G401 (cell line): ENCODE data around the gene NCAN. TPM values are rescaled to one million over a fixed set of nuclear protein-coding genes. Genes with fewer than 3 reads are reported as not detected.

Experiments
- DNase-seq: peaks from one replicate; pipeline ENCODE4 v3.0.0-alpha.2; 2015; ENCODE audit warnings: low spot score
- in situ Hi-C: cut with HindIII; loops from 2 replicates; pipeline ENCODE4 v1.10.0; 2016; ENCODE audit warnings: low sequenced_read_pairs, mixed read lengths
- total RNA-seq: library from RNA; depleted of rRNA; stranded (reverse); fragments of >200 nt; shearing (Covaris generic); gene quantifications from 2 replicates; pipeline ENCODE4 v1.2.3, GENCODE V29; 2014

The NCAN gene
- total RNA-seq, 1 experiment from 2014 or later, result 0.37 TPM

DNA sequence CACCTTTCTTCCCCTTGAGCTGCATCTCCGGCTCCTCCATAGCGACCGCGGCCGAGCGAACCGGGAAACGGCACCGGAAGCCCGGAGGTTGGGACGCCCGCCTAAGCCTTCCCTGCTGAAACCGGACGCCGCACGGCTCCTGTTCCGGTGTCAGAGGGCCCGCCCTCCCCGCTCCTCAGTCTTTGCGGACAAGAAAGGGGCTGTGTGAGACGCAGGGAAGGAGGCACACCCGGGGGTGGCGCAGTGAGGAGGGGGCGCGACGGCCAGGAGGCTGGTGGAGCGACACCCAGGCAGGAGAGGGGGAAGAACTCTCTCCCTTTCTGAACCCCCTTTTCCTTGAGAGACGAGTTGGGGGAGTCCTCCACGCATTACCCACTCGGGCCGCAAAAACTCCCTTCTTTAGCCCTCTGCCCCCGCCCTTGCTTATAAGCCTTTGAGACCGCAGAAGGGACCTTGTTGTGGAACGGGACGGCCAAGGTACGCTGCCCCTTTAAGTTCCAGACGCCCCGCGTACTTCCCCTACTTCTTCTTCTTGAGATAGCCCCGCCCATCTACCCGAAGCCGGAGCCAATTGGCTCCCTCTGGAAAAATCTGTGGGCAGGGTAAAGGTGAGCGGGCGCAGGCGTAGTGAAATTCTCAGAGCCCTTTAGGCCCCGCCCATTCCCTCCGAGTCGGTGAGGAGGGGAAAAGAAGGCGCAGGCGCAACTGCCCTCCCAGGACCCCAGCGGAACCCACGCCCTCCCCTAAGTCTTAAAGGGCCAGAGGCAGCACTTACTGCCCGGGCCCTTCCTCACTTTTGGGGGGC, 19.5 kb upstream of the NCAN start, which contains the start of the genes BORCS8 and RFXANK:
Gene BORCS8 (minus strand): TSS at position 75 of the 805 bp plus-strand sequence. CDS start 35 bp downstream, at position 40.
Gene RFXANK (plus strand): TSS at position 181 of the 805 bp plus-strand sequence. CDS start 1,689 bp downstream, outside the sequence.
- peak; percentile 100 for DNase-seq
- in situ Hi-C loops, result loop anchor here (10.0 kb wide), 1 partner anchor 63 kb away; no protein-coding TSS in a partner anchor

DNA sequence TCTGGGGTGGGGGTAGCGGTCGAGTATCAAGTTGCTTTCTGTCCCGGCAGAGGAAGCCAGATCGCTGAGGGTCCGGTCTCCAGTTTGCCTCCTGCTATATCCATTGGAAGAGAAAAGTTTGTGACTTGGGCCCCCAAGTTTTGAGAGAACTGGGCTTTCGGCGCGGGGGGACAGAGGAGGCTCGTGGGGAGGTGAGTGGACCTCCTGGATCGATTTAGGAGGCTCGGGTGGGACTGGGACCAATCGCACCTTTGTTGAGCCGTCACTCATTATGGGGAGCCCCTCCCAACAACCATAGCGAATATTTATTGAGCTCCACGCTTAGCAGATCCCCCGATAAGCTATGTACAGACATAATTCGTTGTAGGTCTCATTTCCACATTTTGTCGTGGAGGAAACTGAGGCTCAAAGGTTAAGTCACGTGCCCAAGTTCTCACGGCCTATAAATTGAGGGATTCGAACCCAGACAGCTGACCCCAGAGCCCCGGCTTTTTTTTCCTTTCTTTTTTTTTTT, 18.8 kb upstream of the NCAN start:
- in situ Hi-C loops, result loop anchor here (10.0 kb wide), 1 partner anchor 62 kb away; no protein-coding TSS in a partner anchor
- no peak for DNase-seq

DNA sequence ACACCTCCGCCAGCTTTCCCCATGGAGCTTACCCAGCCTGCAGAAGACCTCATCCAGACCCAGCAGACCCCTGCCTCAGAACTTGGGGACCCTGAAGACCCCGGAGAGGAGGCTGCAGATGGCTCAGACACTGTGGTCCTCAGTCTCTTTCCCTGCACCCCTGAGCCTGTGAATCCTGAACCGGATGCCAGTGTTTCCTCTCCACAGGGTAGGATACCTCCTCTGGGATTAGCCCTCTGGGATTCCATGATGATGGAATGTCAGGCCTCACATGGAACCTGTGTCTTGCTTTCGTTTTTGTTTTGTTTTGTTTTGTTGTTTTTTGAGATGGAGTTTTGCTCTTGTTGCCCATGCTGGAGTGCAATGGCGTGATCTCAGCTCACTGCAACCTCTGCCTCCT, 17.8 kb upstream of the NCAN start:
- no peak for DNase-seq
- in situ Hi-C loops, result loop anchor here (10.0 kb wide), 1 partner anchor 61 kb away; no protein-coding TSS in a partner anchor

DNA sequence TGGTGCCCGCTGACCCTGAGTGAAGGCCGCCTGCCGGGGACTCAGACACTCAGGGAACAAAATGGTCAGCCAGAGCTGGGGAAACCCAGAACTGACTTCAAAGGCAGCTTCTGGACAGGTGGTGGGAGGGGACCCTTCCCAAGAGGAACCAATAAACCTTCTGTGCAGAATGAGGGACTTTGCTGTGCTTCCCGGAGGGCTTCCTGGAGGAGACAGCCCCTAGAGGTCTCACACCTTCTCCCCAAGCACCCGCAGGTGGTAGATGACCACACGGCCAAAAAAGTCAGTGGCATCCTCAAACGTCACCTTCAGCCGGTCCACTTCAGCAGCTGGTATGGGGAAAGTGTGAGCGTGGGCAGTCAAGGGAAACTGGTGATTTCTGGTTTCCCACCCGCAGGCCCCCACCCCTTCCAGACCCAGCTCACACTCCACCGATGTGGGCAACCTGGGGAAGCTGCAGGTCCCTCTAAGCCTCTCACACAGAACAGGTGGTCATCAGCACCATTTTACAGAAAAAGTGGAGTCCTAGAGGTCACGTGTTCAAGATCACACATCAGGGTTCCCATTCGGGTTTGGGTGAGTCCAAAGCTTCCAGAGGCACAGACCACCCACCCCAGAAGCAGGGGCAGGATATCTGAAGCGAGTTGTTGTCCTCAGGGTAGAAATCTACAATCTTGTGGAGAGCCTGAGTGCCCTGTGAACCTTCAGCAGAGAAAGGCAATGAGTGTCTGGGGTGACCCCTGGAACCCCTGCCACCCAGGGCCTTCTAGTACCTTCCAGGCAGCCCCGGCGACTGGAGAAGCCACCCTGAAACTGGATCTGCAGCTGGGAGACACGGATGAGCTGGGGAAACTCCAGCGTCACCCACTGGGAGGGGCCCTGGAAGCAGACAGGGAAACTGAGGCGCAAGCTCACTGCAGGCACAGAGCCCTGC, 9.8 kb upstream of the NCAN start:
- DNase-seq, result no peak
- in situ Hi-C loops, result no loop called here

DNA sequence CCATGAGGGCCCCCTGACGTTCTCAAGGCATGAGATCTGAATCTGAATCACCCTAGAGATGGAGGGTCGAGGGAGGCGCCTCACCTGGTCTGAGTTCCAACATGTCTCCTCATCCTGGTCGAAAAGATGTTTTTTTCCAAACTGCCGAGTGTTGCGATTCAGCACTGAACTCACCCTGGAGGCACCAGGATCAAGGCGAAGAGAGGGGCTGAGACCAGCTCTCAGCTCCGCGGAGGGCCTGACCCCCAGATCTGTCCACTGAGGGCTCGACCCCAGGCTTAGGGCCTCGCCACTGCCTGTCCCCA, 9.1 kb upstream of the NCAN start:
- peak; percentile 12 for DNase-seq
- in situ Hi-C loops, result no loop called here

DNA sequence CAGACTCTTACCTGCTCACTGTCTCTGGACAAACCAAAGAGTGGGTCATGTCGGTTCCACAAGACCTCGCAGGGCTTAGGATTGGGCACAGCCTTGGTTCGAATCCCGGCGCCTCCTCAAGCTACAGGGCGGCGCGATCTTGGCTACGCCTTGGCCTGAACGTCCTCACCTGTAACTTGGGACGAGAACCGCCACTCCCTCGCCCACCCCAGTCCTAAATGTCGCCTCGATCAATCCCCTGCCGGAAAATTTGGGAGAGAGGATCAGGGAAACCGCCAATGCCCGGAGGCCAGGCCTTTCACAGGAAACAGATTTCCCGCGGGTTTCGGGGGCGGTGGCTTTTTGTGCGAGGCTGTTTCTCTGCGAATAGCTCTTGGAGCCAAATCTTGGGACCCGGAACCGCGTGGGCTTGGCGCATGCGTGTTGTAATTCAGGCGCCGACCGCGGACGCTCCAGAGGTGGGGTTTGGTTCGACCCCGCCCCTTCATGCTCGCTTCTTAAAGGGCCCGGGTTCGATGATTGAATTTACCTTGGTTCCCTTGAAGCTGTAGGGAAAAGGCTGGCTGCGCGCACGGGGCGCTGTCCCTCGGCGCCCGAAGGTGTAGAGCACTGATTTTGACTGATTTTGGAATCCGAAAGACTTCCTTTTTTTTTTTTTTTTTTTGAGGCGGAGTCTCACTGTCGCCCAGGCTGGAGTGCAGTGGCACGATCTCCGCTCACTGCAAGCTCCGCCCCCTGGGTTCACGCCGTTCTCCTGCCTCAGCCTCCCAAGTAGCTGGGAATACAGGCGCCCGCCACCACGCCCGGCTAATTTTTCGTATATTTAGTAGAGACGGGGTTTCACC, 8.5 kb upstream of the NCAN start, which contains the start of gene NR2C2AP:
Gene NR2C2AP (minus strand): TSS at position 403 of the 845 bp plus-strand sequence. CDS start 354 bp downstream, at position 49.
- DNase-seq, result peak; percentile 94

DNA sequence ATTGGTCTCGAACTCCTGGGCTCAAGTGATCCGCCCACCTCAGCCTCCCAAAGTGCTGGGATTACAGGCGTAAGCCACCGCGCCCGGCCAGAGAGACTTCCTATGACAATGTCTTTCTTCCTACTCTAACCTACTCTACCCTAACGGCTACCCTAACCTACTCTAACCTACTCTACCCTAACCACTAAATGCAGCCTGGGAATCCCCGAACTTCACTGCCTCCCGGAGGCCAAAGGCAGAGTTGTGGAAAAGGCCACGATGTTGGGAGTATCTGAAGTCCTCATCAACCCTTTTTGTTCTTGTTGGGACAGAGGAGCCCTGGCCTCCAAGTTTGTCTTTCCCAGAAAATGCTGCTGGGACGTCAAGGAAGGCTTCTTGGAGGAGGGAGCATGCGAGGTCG, 7.6 kb upstream of the NCAN start:
- in situ Hi-C loops, result no loop called here
- no peak for DNase-seq

More for the DNA sequence above, 8.5 kb upstream of the NCAN start, which contains the start of gene NR2C2AP:
- in situ Hi-C loops, result no loop called here

DNA sequence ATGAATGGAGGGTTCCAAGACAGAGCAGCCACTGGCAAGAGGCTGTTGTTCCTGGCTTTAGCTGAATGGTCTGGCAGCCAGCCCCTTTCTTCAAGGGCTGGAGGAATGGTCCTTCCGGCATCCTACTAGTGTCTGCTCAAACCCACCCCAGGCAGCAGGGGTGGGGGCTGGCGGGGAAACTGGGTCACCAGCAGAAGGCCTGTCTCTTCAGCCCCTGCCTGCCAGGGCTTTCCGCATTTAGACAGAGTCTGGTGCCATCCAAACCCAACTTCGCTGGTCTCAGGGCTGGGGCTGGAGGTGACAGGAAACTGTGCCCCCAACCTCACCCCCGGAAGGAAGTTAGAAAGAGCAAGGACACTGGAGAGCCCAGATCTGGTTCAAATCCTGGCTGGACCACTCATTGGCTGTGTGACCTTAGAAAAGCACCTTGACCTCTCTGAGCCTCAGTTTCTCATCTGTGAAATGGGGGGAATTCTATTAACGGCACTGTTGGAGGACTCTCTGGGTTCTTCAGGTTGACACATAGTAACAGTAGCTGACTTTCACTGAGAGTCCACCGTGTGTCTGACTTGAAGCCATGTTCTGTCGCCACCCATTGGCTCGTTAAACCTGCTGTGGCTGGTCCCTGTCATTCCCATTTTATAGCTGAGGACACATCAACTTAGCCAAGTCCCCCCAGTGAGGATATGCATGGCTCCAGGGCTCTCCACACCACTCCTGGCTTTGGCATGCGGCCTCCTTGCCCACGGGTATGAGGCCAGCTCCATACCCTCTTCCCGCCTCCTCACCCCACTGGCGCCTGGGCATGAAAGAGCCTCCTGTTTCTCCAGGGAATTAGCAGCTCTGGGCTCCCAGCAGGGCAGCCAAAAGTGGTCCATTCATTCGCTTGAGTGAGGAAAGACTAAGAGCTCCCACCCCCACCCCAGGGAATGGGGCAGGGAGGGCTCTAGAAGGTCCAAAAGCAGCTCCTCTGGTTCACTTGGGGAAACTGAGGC, 6.0 kb upstream of the NCAN start:
- in situ Hi-C loops, result no loop called here
- peak; percentile 37 for DNase-seq

DNA sequence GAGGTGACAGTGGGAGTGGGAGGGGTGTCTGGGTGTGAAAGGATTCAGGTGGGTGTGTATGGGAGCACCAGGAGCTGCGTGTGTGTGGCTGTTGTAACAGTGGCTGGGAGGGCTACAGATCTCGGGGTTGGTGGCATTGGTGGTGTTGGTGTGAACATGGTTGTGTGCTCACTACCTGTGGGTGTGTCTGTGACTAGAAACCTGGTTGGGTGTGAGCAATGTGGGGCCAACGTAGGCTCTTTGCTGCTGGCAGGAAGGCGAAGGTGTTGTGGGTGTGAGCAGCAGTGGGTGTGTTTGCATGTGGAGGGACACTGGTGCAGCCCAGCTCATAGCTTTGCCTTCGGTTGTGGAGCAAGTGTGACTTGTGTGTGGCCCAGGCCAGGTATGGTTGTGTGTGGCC, 4.8 kb upstream of the NCAN start:
- in situ Hi-C loops, result no loop called here
- DNase-seq, result no peak

DNA sequence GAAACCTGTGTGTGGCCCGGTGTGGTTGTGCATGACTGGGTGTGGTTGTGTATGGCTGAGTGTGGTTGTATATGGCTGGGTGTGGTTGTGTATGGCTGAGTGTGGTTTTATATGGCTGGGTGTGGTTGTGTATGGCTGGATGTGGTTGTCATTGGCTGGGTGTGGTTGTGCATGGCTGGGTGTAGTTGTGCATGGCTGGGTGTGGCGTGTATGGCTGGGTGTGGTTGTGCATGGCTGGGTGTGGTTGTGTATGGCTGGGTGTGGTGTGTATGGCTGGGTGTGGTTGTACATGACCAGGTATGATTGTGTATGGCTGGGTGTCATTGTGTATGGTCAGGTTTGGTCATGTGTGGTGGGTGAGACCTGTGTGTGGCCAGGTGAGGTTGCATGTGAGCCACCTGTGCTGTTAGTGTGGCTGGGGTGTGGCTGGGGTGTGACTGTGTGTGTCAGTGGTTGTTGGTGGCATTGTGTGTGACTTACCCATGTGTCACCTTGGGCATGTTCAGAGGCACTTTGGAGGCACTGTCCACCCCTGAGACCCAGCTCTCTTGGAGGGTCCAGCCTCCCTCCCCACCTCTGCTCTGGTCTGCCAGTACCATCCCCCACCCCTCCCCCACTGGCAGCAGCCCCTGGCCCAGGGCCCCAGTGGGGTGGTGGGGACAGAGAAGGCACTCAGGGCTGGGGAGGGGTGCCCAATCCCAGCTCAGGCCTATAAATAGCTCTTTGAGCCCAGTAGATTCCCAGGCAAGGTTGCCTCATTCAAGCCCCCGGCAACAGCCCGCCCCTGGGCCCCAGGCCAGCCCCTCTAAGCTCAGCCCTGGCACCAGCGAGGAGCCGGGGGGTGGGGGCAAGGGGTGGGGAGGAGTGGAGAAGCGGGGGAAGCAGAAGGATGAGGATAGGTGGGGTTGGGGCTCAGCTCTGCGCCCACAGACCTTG, 3.9 kb upstream of the NCAN start:
- in situ Hi-C loops, result no loop called here
- peak; percentile 23 for DNase-seq

DNA sequence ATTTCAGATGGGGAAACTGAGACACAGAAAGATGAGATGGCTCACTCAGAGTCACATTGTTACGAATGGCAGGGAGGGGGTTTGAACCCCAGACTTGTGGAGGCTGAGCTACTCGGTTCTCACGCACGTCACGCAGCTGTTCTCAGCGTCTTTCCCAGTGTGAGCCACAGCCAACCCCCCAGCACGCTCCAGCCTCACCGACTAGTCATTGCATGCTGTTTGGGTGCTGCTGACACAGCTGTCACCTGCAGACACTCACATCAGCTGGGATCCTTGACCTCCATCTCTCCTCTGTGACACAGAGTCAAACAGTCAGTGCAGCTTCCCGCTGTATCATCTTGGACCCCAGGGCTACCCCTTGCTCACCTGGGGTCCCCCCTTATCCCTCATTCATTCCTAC, 2.4 kb upstream of the NCAN start:
- in situ Hi-C loops, result no loop called here
- no peak for DNase-seq

DNA sequence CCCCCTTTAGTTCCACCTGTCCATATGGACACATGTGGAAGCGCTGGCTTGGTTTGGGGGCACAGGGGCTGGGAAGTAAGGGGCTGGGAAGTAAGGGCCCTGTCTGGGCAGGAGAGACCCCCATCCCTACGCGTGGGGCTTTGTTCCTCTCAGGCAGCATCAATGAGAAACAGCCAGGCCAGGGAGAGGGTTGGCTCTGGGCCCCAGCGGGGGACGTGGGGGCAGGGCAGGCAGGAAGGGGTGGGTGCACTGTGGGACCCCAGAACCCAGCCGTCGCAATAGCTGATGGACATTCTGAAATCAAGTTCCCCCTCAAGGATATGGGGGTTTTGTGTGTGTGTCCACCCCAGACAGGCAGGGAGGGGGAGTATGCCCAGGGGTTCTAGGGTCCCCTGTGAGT, 1.2 kb downstream of the NCAN start:
- in situ Hi-C loops, result no loop called here
- no peak for DNase-seq

DNA sequence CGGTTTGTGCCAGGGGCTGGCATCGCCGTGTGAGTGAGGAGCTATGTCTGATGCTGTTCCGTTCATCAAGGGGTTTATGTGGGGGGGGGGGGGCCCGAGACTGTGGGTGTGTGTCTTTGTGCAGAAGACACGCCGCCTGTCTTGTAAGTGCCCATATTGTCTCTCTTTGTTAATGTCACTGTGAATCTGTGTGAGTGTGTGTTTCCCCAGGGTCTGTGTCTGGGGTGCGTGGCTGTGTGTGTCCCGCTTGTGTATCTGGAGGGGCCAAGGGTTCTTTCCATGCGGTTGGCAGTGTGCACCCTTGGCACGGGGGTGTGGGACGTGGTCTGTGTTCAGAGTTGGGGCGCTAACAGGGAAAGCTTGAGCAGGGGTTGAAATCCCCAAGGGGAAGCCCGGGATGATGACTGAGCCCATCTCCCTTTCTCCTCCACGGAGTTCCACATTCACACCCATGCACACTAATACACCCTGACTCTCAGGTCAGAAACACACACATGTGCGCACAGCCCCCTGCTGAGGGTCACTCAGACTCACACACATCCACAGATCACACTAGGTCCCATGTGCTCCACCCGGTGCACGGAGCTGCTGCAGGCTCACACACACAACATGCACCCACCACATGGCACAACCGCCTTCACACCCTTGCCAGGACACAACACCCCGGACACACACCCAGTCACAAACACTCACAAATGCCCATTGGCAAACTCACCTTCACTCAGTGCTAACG, 1.8 kb downstream of the NCAN start:
- in situ Hi-C loops, result no loop called here
- no peak for DNase-seq

DNA sequence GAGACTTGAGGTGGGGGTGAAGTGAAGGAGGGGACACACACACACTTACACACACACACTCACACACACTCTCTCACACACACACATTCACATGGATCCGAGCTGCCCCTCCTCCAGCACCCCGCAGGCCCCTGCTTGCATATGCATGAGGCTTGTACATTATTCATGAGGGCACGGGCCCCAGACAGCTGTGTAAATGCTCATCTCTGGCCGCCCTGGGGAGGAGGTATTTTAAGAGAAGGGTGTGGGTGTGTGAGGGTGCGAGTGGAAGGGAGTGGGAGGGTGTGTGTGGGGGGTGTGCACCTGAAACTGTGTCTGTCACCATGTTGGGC, 2.4 kb downstream of the NCAN start:
- no peak for DNase-seq
- in situ Hi-C loops, result no loop called here

DNA sequence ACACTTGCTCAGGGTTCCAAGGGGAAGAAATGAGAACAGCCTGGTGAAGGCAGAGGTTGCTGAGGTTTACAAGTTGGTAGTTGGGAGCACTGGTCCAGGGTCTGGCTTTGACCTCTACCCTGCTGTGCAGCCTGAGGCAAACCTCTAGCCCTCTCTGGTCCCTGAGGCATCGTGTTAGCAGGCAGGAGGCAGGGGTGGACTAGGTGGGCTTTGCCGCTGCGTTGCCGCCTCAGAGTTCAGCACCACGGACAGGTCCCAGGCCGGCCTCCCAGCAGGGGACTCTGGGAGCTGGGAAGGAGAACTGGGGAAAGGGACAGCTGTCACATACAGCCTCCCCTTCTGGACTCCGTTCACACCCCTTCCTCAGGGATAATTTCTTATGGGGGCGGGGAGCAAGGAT, 3.1 kb downstream of the NCAN start:
- DNase-seq, result no peak
- in situ Hi-C loops, result no loop called here

DNA sequence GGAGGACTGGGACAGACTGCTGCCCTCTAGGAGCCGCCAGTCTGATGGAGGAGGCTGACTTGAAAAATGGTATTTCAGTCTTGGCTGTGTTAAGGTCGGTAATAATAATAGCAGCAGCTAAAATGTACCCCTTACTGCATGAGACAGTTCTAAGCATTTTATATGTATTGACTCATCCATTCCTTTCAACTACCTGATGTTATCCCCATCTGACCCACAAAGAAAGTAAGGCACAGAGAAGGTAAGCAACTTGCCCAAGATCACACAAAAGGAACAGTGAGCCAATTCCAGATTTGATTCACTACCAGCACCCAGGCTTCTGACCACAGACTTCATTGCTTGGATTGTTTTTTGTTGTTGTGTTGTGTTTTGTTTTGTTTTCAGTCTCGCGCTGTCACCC, 4.0 kb downstream of the NCAN start:
- in situ Hi-C loops, result no loop called here
- DNase-seq, result no peak
